IMR-90 (cell line): ENCODE data around the gene IL19. TPM values are rescaled to one million over a fixed set of nuclear protein-coding genes. Genes with fewer than 3 reads are reported as not detected.

Experiments used
- ATAC-seq: fragments of 200-7000 bp; cut with Tn5 transposase; 2 replicates; pipeline ENCODE4 v1.9.1; 2020; ENCODE audit warnings: low read depth, mild to moderate bottlenecking, moderate library complexity
- BruUV-seq: library from RNA; stranded (reverse); fragments of 400-500 nt; replicated peaks from 2 replicates; lab custom pipeline; 2021; lab: Mats Ljungman, UMichigan
- CTCF ChIA-PET: fragments of 300-600 bp; formaldehyde crosslinking; extraction: SDS; loops from one replicate; lab custom pipeline; 2021; ENCODE audit warnings: antibody characterized with exemption; lab: Yijun Ruan, JAX
- POLR2A ChIA-PET: fragments of 300-600 bp; sonication (Branson Sonifier 250); formaldehyde crosslinking; loops from one replicate; lab custom pipeline; 2022; ENCODE audit warnings: antibody characterized with exemption; ENCODE audit not compliant: unreplicated experiment; lab: Charles Lee
- DNase-seq: peaks from one replicate; pipeline ENCODE4 v3.0.0; 2013
- H2AFZ ChIP-seq: replicated peaks from 2 replicates; pipeline ENCODE3; 2013; ENCODE audit warnings: low read length, mild to moderate bottlenecking; ENCODE audit not compliant: poor library complexity
- H2AK5ac ChIP-seq: 2 replicates; pipeline ENCODE4 v1.6.1; 2013; ENCODE audit warnings: low read depth, low read length, inconsistent platforms
- H2AK9ac ChIP-seq: replicated peaks from 2 replicates; pipeline ENCODE3; 2013; ENCODE audit warnings: mild to moderate bottlenecking, low read depth, low read length, moderate library complexity; ENCODE audit not compliant: poor library complexity
- H2BK120ac ChIP-seq: 2 replicates; pipeline ENCODE4 v1.6.1; 2013; ENCODE audit warnings: low read depth, low read length, inconsistent platforms
- H2BK15ac ChIP-seq: 3 replicates; pipeline ENCODE4 v1.6.1; 2013; ENCODE audit warnings: low read depth, low read length, inconsistent platforms
- H2BK20ac ChIP-seq: 2 replicates; pipeline ENCODE4 v1.6.1; 2013; ENCODE audit warnings: low read depth, mild to moderate bottlenecking, inconsistent platforms, low read length, moderate library complexity
- H2BK5ac ChIP-seq: 2 replicates; pipeline ENCODE4 v1.6.1; 2013; ENCODE audit warnings: mild to moderate bottlenecking, low read depth, low read length, inconsistent platforms; ENCODE audit not compliant: poor library complexity, severe bottlenecking
- H3K14ac ChIP-seq: replicated peaks from 2 replicates; pipeline ENCODE4 v1.6.1; 2013; ENCODE audit warnings: low read depth, low read length, inconsistent platforms
- H3K18ac ChIP-seq: 2 replicates; pipeline ENCODE4 v1.6.1; 2013; ENCODE audit warnings: low read depth, low read length, control low read depth
- H3K23ac ChIP-seq: 2 replicates; pipeline ENCODE4 v1.6.1; 2013; ENCODE audit warnings: low read depth, low read length, inconsistent platforms
- H3K27ac ChIP-seq: 2 replicates; pipeline ENCODE4 v1.5.1; 2013; ENCODE audit warnings: mild to moderate bottlenecking, control low read depth, low read length; ENCODE audit not compliant: insufficient read depth
- H3K27me3 ChIP-seq: 2 replicates; pipeline ENCODE4 v1.6.1; 2013; ENCODE audit warnings: low read length; ENCODE audit not compliant: control insufficient read depth, insufficient read depth
- H3K36me3 ChIP-seq: 2 replicates; pipeline ENCODE4 v1.6.1; 2013; ENCODE audit warnings: low read length, mixed read lengths; ENCODE audit not compliant: control insufficient read depth, insufficient read depth
- H3K4ac ChIP-seq: 2 replicates; pipeline ENCODE4 v1.6.1; 2013; ENCODE audit warnings: low read depth, low read length, inconsistent platforms
- H3K4me1 ChIP-seq: 2 replicates; pipeline ENCODE4 v1.6.1; 2013; ENCODE audit warnings: low read length, mixed read lengths; ENCODE audit not compliant: control insufficient read depth, insufficient read depth
- H3K4me2 ChIP-seq: 2 replicates; pipeline ENCODE4 v1.6.1; 2013; ENCODE audit warnings: low read depth, mild to moderate bottlenecking, control low read depth, low read length, moderate library complexity
- H3K4me3 ChIP-seq: 2 replicates; pipeline ENCODE4 v1.5.1; 2013; ENCODE audit warnings: low read depth, mild to moderate bottlenecking, control low read depth, low read length, moderate library complexity; ENCODE audit not compliant: insufficient read depth
- H3K56ac ChIP-seq: 2 replicates; pipeline ENCODE4 v1.6.1; 2013; ENCODE audit warnings: low read length, inconsistent platforms; ENCODE audit not compliant: insufficient read depth; ENCODE audit errors: extremely low read depth
- H3K79me1 ChIP-seq, 2 experiments: 2 replicates each; pipeline ENCODE4 v1.6.1; 2013; ENCODE audit warnings: low read length in 2 of 2, inconsistent platforms in 1 of 2, low read depth in 1 of 2
- H3K9ac ChIP-seq: 2 replicates; pipeline ENCODE4 v1.6.1; 2013; ENCODE audit warnings: low read depth, low read length, control low read depth
- H3K9me1 ChIP-seq: 2 replicates; pipeline ENCODE4 v1.6.1; 2013; ENCODE audit warnings: low read length, inconsistent platforms; ENCODE audit not compliant: insufficient read depth
- H3K9me3 ChIP-seq: 2 replicates; pipeline ENCODE4 v1.6.1; 2013; ENCODE audit warnings: low read length; ENCODE audit not compliant: control insufficient read depth, insufficient read depth
- H4K20me1 ChIP-seq: 2 replicates; pipeline ENCODE4 v1.6.1; 2013; ENCODE audit warnings: low read length, inconsistent platforms; ENCODE audit not compliant: insufficient read depth
- H4K5ac ChIP-seq: 2 replicates; pipeline ENCODE4 v1.6.1; 2013; ENCODE audit warnings: mild to moderate bottlenecking, low read depth, low read length, control low read depth
- H4K8ac ChIP-seq, 2 experiments: 2 replicates each; pipeline ENCODE4 v1.6.1; 2013; ENCODE audit warnings: low read depth in 2 of 2, low read length in 2 of 2, control low read depth in 1 of 2, inconsistent platforms in 1 of 2
- H4K91ac ChIP-seq: 2 replicates; pipeline ENCODE4 v1.6.1; 2013; ENCODE audit warnings: low read depth, low read length, inconsistent platforms; ENCODE audit not compliant: insufficient read depth
- NFE2L2 ChIP-seq: fragments of 150-350 bp; IDR thresholded peaks from 2 replicates; pipeline ENCODE4 v1.6.1; 2016; ENCODE audit warnings: low read depth, mild to moderate bottlenecking, low read length
- RAD21 ChIP-seq: IDR thresholded peaks from 2 replicates; pipeline ENCODE4 v1.6.1; 2012; ENCODE audit warnings: low read length, improper control_type of control experiment
- WGBS, 2 experiments: methylation state at CpG; one replicate each; pipeline versions ENCODE4 v1.1.5 to v1.1.7; 2013; ENCODE audit warnings: missing lambda C conversion rate in 2 of 2; ENCODE audit not compliant: insufficient read length in 1 of 2; ENCODE audit errors: extremely low coverage in 2 of 2; 5-methylcytosine and 5-hydroxymethylcytosine counted together
- dilution Hi-C: fragments of 300-500 bp; cut with HindIII; formaldehyde crosslinking; loops from one replicate; pipeline ENCODE4 v1.14.3; 2018; ENCODE audit warnings: low sequenced_read_pairs; ENCODE audit not compliant: unreplicated experiment
- in situ Hi-C: fragments of 300-500 bp; cut with MboI; formaldehyde crosslinking; loops from 3 replicates; pipeline ENCODE4 v1.14.3; 2019; ENCODE audit warnings: low sequenced_read_pairs, inconsistent platforms, mixed read lengths
- intact Hi-C: fragments of 100-400 bp; cut with micrococcal nuclease; formaldehyde crosslinking; loops from 2 replicates; pipeline ENCODE4 v1.10.0; 2022
- polyA plus RNA-seq, 3 experiments: library from polyadenylated mRNA; depleted of rRNA; stranded (reverse); fragments of >200 nt; gene quantifications; 2 replicates each; pipeline ENCODE4 v1.2.3, GENCODE V29; 2012; ENCODE audit warnings: low replicate concordance in 1 of 3
- total RNA-seq: library from RNA; depleted of rRNA; stranded (reverse); fragments of >200 nt; gene quantifications from 2 replicates; pipeline ENCODE4 v1.2.3, GENCODE V29; 2012
- TF ChIP-seq, protein P1 (sequence below): conservative IDR thresholded peaks from 2 replicates; pipeline ENCODE4 v1.5.1; 2012; ENCODE audit warnings: mild to moderate bottlenecking, low read depth, low read length, improper control_type of control experiment

IL19 gene
- total and polyA plus RNA-seq, 2 of the 4 experiments (the other 2 are of a cell fraction) = not detected

DNA sequence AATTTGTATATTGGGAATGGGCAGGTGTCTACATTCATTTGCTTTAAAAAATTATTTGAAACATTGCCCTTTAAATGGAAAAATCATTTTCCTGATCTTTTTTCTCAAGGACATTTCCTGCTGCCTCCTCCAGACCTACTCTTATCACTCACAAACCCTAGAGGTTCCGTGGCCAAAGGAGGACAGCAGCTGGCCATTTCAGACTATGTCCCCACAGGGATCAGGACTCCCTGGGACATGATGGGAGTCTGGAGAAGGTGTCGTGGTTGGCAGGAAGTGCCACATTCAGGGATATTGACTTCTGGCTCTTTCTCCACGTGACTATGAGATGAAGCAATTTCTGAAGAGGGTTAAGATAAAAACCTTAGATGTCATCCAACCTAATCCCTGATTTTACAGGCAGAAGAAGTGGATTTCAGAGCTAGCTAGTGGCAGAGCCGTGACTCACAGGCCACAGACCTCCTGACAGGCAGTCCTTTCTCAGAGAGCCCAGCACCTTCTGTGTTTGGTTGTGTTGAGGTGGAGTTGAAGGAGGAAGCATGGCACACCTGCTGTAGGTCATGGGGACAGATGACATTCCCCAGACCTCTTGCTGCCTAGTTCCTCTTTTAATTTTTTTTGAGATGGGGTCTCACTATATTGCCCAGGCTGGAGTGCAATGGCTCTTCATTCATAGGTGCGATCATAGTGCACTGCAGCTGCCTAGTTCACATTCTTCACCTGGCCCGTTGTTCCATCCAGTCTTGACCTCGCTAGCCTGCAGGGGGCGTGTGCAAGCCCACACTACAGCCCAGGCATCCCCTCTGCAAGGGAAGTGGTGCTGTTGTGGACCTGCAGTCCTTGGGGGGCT is 27.2 kb downstream of the IL19 start:
- no peaks in the 10 kb centered on the region for H3K27me3 ChIP-seq
- no peaks in the 10 kb centered on the region for H4K20me1 ChIP-seq
- no peak overlapping the region for H2BK20ac ChIP-seq
- no peaks in the 10 kb centered on the region for H3K9me3 ChIP-seq
- ChIA-PET CTCF (interaction anchor here (1.3 kb wide), 1 partner anchor 38 kb away, joined by 3 read pairs; no protein-coding TSS in a partner anchor), POLR2A (no interaction called here)
- dilution Hi-C loops (no loop called here), in situ Hi-C loops (no loop called here), intact Hi-C loops (no loop called here)
- H3K23ac ChIP-seq = no peak overlapping the region
- H2BK120ac ChIP-seq = no peak overlapping the region
- peak overlapping the region; percentile 30 for H2AK9ac ChIP-seq
- DNase-seq = no peak
- no TSS peak for BruUV-seq
- H3K36me3 ChIP-seq = no peaks in the 10 kb centered on the region
- no peak for ATAC-seq
- H3K4me3 ChIP-seq = no peak overlapping the region
- no peak overlapping the region for H2BK5ac ChIP-seq
- no peak overlapping the region for H3K18ac ChIP-seq
- no peak overlapping the region for H3K56ac ChIP-seq
- H3K4me1 ChIP-seq = no peaks in the 10 kb centered on the region
- TF ChIP-seq NFE2L2 = no peak
- TF ChIP-seq RAD21 = peak; percentile 11; the same call in 1 of the 2 replicates
- TF ChIP-seq, protein P1, sequence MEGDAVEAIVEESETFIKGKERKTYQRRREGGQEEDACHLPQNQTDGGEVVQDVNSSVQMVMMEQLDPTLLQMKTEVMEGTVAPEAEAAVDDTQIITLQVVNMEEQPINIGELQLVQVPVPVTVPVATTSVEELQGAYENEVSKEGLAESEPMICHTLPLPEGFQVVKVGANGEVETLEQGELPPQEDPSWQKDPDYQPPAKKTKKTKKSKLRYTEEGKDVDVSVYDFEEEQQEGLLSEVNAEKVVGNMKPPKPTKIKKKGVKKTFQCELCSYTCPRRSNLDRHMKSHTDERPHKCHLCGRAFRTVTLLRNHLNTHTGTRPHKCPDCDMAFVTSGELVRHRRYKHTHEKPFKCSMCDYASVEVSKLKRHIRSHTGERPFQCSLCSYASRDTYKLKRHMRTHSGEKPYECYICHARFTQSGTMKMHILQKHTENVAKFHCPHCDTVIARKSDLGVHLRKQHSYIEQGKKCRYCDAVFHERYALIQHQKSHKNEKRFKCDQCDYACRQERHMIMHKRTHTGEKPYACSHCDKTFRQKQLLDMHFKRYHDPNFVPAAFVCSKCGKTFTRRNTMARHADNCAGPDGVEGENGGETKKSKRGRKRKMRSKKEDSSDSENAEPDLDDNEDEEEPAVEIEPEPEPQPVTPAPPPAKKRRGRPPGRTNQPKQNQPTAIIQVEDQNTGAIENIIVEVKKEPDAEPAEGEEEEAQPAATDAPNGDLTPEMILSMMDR = peak; percentile 25; the same call in 1 of the 2 replicates
- no peak overlapping the region for H3K4ac ChIP-seq
- no peak overlapping the region for H4K8ac ChIP-seq
- H3K9me1 ChIP-seq = peaks cover 10% of the 10 kb centered on the region; the same call in 1 of the 2 replicates
- H4K91ac ChIP-seq = no peak overlapping the region
- H2AFZ ChIP-seq = peak overlapping the region; percentile 14
- H3K9ac ChIP-seq = no peak overlapping the region
- H2BK15ac ChIP-seq = no peak overlapping the region
- no CpG with 5 or more reads among the region's 8 CpGs for WGBS, 2 experiments
- no peak overlapping the region for H3K4me2 ChIP-seq
- no peak overlapping the region for H2AK5ac ChIP-seq
- H3K27ac ChIP-seq = no peak overlapping the region
- H4K5ac ChIP-seq = no peak overlapping the region
- no peaks in the 10 kb centered on the region for H3K79me1 ChIP-seq
- 0 out of 2 replicates have a peak overlapping the region, but pooled peaks have one; percentile 19 for H3K14ac ChIP-seq
